ENCODE measurements around the gene KIAA1549.

The KIAA1549 gene

DNA sequence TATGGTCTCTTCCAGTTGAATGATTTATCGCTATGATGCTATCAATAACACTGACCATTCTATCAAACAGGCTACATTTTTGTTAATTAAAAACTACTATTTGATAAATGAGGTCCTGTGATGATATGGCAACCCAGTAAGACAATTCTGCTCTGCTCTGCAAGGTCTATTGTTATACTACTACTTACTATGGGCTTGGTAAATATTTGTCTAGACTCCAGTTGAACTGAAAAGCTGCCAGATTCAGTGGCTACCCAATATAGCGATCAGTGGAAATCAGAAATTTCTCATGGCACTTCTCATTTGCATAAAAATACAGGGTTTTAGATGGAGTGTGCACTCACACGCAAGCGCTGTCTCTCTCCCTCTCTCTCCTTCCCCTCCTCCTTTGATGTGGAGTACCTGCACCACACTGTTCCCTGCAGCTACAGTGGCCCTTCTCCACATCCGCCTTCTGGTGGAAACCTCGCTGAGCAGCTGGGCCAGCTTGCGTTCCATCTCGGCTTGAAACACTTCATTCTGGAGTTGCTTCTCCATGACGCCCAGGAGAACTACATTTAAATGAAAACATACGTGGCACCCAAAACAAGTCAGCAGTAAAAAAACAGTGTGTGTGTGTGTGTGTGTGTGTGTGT, 77.9 kb downstream of the KIAA1549 start:
- DNase-seq, result peak; percentile 81

DNA sequence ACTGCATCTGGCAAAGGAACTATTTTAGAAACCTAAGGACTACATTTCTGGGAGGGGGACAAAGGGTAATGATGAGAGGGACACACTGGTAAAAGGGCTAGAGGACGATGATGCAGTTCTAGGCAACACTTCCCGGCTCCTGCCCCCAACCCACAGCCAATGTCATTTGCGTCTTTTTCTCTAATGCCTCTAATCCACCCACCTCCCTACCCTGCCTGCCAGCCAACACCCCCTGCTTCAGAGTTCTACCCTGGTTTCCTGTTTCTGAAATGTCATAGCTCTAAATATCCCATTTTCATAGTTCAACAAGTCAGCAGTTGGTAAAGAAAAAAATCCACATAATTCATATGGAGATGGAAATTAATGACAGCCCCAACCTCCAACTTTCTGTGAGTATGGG, 79.0 kb downstream of the KIAA1549 start:
- DNase-seq, result no peak

DNA sequence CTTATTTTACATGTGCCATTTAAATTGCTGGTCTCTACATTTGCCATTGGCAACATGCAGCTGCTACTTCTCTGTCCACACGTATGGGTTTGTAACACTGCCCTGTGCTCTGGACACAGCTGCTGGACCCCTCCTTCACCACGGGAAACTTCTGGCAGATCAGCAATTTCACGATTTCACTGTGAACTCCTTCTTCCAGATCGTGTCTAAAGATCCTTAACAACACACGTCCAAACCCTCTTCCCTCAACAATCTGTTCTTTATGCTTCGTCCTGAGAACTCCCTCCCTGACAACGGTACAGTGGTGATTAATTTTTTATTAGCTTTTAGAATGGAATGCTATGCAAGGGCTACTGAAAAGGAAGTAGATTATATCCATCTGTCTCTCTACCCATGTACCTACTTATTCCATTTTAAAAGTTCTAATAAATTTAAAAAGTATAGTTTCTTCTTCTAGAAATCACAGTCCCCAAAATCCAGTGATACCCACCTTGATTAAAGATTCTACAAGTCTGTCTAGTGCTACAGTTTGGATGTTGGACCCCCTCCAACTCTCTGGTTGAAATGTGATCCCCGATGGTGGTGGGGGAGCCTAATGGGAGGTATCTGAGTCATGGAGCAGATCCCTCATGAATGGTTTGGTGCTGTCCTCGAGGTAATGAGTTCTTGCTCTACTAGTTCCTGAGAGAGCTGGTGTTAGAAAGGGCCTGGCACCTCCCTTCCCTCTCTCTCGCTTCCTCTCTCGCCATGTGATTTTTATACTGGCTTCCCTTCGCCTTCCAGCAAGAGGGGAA, 81.0 kb downstream of the KIAA1549 start:
- DNase-seq, result no peak

DNA sequence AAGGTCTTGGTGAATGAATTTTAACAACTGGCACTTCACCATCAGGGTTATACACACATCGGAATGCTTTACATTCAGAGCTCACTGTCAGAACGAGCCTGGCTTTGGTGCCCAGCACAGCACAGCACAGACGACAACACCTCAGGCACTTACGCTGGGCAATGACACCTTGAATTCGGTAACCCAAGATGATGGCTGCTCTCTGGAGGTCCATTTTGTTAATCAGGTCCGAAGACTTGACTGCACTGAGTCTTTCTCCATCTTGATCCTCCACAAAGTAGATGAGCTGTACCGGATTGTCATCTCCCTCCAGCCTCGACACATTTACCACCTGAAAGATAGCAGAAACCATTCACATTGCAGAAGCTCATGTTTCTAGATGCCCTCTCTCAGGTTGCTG, 82.4 kb downstream of the KIAA1549 start:
- DNase-seq, result no peak

- DNase-seq, result no peak
Measured at GRCh38 chr7:138898255-138898654, 82.9 kb downstream of the KIAA1549 start.

GRCh38 chr7:138895679-138896078, 85.5 kb downstream of the KIAA1549 start:
- DNase-seq, result no peak

- DNase-seq, result no peak
Measured at GRCh38 chr7:138893258-138893657, 87.9 kb downstream of the KIAA1549 start.

DNA sequence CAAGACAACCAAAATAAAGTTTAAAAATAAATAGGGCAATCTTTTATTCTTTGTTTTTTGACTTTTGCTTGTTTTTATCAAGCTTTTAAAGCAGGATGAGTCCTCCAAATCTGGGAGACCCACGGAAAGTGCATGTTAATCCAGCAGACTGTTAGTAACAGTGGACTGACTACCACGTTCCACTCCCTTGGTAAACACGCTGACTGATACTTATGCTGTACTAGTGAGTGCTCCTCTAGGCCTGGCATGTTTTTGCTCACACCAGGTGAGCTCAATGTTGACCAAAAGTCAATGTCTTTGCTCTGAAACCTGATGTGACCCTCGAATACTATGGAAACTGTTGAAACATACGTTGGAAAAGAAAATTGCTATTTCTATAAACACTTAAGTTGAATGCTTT, 88.4 kb downstream of the KIAA1549 start:
- no peak for DNase-seq

DNA sequence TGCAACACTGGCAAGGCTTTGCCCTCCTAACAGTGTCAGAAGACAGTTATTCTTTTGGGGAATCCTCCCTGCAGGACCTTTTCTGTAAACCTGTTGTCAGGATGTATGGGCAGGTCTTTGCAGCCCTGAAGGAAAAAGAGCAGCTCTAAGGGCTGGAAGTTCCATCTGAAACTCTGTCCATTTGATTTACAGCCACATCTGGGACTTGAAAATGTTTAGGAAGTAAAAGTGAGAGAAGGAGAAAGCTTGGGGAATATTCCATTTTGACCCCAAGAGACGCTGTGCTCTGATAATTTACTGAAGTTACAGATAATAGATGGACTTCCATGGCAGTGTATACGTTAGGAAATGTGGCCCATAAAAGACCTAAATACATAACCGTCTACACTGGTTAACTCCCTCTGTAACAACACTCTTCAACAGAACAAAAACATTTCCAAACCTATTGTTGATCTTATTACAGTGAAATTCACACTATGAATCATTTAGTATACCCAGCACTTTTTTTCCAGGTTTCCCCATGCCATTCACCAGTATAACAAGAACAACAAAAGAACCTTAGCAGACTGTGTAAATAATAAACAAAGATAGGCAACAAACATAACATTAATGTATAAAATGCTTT, 89.1 kb downstream of the KIAA1549 start:
- DNase-seq, result no peak

DNA sequence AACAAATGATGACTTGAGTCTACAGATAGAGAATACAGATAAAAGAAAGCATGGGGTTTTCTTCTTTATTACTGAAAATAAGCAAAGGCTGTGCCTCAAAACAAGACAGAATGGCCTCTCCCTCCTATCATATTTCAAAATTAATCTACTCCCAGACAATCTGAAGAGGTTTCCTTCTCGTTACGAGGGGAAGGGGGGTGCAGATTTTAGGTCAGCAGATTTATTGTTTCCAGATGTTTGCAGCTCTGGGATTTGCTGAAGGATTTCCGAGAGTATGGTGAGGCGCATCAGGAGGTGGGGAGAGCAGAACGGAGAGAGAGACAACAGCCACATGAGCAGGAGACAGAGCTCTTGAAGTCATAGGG, 89.8 kb downstream of the KIAA1549 start:
- DNase-seq, result no peak

DNA sequence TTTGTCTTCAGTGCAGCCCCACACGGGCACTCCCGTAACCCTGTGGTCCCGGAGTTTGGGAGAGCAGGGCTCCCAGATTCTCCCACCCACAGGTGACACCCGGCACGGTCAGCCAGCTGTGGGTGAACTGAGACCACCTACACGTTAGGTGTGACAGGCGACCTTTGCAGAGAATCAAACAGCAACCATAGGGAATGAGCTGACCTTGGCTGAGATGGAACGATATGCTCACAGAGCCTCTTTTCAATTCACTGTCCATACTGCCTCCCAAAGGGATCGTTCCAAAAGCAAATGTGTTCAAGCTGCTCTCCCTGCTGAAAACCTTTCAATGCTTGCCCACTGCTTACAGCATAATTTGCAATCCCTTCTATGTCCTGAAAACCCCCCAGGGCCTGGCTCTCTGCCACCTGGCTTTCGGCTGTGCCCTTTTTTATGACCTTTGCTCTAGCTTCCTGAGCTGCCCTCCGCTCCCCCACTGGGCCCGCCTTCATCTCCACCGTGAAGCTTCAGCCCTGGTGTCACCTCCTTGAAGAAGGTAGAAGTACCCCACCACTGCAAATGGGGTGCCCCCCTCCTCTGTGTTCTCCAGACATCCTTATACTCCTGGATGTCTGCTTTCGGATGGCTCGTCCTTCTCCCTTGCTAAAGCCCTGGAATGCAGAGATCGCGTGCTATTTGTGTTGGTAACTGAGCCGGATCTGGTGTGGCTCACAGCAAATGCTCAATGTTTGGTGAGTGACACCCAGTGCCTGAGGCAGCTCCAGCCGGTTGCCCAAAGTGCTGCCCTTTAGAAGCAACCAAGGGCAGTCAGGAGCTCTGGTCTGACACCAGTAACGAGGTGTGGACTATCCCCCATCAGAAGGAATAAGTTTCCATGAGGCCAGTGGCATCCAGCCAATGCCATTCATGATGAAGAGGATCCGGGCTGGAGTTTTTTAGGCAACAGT, 90.4 kb downstream of the KIAA1549 start:
- no peak for DNase-seq

- DNase-seq, result no peak
Measured at GRCh38 chr7:138889582-138890498, 91.3 kb downstream of the KIAA1549 start.

DNA sequence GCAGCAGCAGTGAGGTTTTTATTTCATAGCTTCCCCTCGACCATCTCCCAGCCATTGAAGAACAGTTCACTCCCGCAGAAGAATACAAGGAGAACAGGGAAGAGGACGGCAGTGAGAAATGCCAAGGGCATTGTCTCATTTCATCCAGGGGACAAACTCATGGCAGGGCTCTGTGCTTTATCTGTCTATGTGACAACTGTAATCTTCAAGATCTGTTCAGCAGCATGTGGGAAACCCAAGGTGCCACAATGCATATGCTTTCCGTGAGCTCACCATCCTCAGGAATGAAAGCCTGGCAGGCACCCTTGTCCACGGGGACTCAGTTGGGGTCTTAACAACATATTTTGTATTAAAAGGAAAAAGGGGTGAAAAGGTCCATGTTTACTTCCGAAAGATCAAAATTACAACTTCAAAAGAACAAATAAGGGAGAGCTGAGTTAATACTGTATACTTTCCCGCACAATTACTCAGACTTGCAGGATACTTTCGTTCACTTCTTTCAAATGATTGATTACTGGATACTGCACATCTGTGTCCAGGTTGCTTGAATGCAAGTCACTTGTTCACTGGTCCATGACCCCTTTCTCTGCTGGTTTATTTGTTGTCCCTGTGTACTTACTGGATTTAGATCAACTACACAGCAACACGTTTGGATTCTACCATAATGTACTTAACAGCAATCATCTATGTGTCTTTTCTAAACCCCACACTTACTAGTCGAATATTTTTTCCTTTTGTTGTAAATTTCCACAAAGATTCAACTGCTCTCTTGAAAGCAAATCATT, 93.1 kb downstream of the KIAA1549 start:
- no peak for DNase-seq

- no peak for DNase-seq
Measured at GRCh38 chr7:138887085-138887710, 94.0 kb downstream of the KIAA1549 start.

DNA sequence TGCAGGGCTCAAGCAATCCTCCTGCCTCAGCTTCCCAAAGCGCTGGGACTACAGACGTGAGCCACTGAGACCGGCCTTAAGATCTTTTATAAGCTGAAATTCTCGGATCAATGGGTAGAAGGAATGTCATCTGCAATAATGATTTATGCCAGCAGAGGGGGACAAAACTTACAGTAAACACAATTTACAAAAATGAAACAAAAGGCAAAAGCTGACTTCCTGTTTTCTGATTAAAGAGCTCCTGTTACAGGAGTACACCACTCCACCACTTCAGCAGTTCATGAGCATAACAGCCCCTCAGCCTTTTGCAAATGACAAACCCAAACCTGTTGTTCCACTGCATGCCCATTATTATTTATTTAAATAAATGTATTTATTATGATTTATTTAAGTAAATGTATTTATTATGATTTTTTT, 94.7 kb downstream of the KIAA1549 start:
- DNase-seq, result peak; percentile 84

DNA sequence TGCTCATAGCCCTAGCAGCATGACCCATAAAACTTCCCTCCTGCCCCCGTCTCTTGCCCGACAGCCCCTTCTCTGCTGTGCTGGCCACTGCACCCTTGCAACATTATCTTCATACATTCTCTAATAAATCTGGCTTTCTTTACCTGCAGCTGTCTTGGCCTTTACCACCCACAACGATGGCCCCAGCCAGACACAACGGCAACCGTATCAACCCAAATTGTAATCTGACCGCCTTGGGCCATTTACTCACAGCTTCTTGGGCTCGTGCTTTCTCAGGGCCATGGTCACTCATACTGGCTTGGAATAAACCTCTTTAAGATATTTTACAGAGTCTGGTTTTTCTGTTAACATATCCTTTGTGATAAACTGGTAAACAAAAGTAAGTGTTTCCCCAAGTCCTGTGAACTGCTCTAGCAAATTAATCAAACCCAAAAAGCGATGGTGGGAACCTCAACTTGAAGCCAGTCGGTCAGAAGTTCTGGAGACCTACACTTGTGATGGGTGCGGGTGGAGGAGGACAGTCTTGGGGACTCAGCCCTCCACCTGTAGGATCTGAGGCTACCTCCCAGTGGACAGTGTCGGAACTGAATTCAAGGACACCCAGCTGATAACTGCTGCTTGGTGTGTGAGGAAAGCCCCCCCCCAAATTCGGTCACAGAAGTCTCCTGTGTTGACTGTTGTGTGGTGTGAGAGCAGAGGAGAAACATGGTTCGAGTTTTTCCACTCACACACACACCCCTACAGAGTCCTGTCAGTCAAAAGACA, 95.6 kb downstream of the KIAA1549 start:
- no peak for DNase-seq

- DNase-seq, result no peak
Measured at GRCh38 chr7:138882249-138882648, 98.9 kb downstream of the KIAA1549 start.

GRCh38 chr7:138881579-138882188, 99.5 kb downstream of the KIAA1549 start:
- no peak for DNase-seq

DNA sequence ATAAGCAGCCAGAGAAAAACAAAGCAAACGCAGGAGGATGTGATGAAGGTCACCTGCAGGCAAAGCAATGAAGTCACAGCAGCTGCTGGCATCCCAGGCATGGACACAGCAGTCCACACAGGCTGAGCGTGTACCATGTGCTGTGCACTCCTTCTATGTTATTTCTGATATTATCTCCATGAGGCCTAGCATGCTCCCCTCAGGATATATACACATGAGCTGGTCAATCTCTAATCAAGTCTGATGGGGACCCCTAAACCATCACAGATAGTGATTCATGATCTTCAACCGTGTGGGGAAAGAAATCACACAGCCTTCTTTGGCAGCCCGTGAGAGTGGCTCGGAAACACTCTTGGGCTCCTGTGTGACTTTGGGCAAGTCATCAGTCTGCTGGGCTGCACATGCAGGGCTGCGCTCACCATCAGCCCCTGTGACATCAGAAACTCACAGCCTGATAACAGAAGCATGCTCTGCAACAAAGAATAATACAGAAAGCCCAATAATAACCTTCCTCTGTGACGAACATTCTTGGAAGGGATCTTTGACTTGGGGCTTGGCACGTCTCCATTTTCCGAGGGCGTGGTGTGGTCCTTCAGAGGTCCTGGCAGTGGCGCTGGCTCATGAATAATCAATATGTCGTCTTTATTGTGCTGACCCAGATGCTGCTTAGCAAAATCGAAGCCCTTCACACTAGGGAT, 100.2 kb downstream of the KIAA1549 start:
- no peak for DNase-seq
